HepG2 (cell line): ENCODE results near the gene PCIF1. TPM values are rescaled to one million over a fixed set of nuclear protein-coding genes. Genes with fewer than 3 reads are reported as not detected.
A peak's percentile ranks its signal among the peaks of the same experiment; 100 is the strongest.
"Not testable (repeated sequence)": the region's sequence is repeated elsewhere in the genome, so short reads cannot be mapped to it uniquely, and the experiment has no call there.

ENCODE experiments used
- ATAC-seq: fragments of 200-7000 bp; cut with Tn5 transposase; 3 replicates; pipeline ENCODE4 v1.9.1; 2020; ENCODE audit warnings: mild to moderate bottlenecking, moderate library complexity
- BruUV-seq: library from RNA; stranded (reverse); fragments of 400-500 nt; replicated peaks from 2 replicates; lab custom pipeline; 2021; lab: Mats Ljungman, UMichigan
- CTCF ChIA-PET: fragments of 300-600 bp; formaldehyde crosslinking; extraction: SDS; loops from one replicate; lab custom pipeline; 2021; ENCODE audit warnings: low total read pairs, inconsistent platforms, low intra/inter-chr PET ratio; lab: Yijun Ruan, JAX
- POLR2A ChIA-PET: fragments of 350-600 bp; sonication (Branson Sonifier 250); formaldehyde crosslinking; loops from one replicate; lab custom pipeline; 2020; ENCODE audit warnings: antibody characterized with exemption, inconsistent platforms; lab: Yijun Ruan, JAX
- DNase-seq: peaks from one replicate; pipeline ENCODE4 v3.0.0-alpha.2; 2015; ENCODE audit warnings: low spot score
- FAIRE-seq: peaks from 3 replicates; lab custom pipeline; 2011; peaks lifted over from hg19 to GRCh38; lab: Jason Lieb, UNC
- H2AFZ ChIP-seq: one replicate; pipeline ENCODE4 v1.6.1; 2011; ENCODE audit warnings: low read length, inconsistent platforms
- H3K27ac ChIP-seq: fragments of 300-600 bp; 3 replicates; pipeline ENCODE4 v1.8.0; 2011; ENCODE audit warnings: mixed run types, mild to moderate bottlenecking, mixed read lengths, low read length, inconsistent platforms; ENCODE audit not compliant: insufficient read depth; ENCODE audit errors: extremely low read length
- H3K27me3 ChIP-seq, 2 experiments: fragments of 200-600 bp in 1 of 2; 2 replicates in 1 of 2; 3 replicates in 1 of 2; pipeline versions ENCODE4 v1.6.0 to v1.8.0; 2011; ENCODE audit warnings: low read length in 2 of 2, mild to moderate bottlenecking in 2 of 2, moderate library complexity in 2 of 2, inconsistent platforms in 1 of 2; ENCODE audit not compliant: insufficient read depth in 2 of 2, control insufficient read depth in 1 of 2
- H3K36me3 ChIP-seq, 2 experiments: fragments of 200-600 bp in 1 of 2; replicated peaks in 1 of 2; 2 replicates in 1 of 2; 3 replicates in 1 of 2; pipeline versions ENCODE4 v1.5.1 to v1.8.0; 2011; ENCODE audit warnings: low read length in 2 of 2, inconsistent platforms in 1 of 2; ENCODE audit not compliant: insufficient read depth in 2 of 2, control insufficient read depth in 1 of 2
- H3K4me1 ChIP-seq: 2 replicates; pipeline ENCODE4 v1.5.1; 2012; ENCODE audit warnings: low read length, inconsistent platforms; ENCODE audit not compliant: insufficient read depth
- H3K4me2 ChIP-seq: 2 replicates; pipeline ENCODE4 v1.6.0; 2011; ENCODE audit warnings: low read depth, low read length, inconsistent platforms
- H3K4me3 ChIP-seq, 3 experiments: fragments of 200-600 bp in 1 of 3; sonication (generic), shearing (Covaris generic) in 1 of 3; replicated peaks in 1 of 3; 2 replicates each; pipeline ENCODE4 v1.5.1; 2011 to 2016; ENCODE audit warnings: low read length in 3 of 3, inconsistent platforms in 2 of 3, low read depth in 2 of 3, mild to moderate bottlenecking in 2 of 3, control low read depth in 1 of 3, mixed read lengths in 1 of 3; ENCODE audit not compliant: insufficient read depth in 1 of 3
- H3K79me2 ChIP-seq: one replicate; pipeline ENCODE4 v1.6.1; 2011; ENCODE audit warnings: low read length, inconsistent platforms; ENCODE audit not compliant: insufficient read depth
- H3K9ac ChIP-seq: 2 replicates; pipeline ENCODE4 v1.6.0; 2011; ENCODE audit warnings: mild to moderate bottlenecking, low read depth, low read length, inconsistent platforms; ENCODE audit not compliant: insufficient read depth
- H3K9me3 ChIP-seq: 2 replicates; pipeline ENCODE4 v1.5.1; 2012; ENCODE audit warnings: mild to moderate bottlenecking, low read length
- H4K20me1 ChIP-seq: 2 replicates; pipeline ENCODE4 v1.6.0; 2011; ENCODE audit warnings: inconsistent platforms, mild to moderate bottlenecking, low read length, moderate library complexity; ENCODE audit not compliant: insufficient read depth
- AGO2 ChIP-seq: fragments of 200-400 bp; formaldehyde crosslinking; optimal IDR thresholded peaks from 2 replicates; pipeline ENCODE3; 2017; ENCODE audit warnings: mild to moderate bottlenecking, low read depth, low read length, moderate library complexity
- ATM ChIP-seq: fragments of 450-650 bp; IDR thresholded peaks from 2 replicates; pipeline ENCODE4 v1.7.1; 2017; ENCODE audit warnings: mild to moderate bottlenecking, borderline replicate concordance
- POLR2A ChIP-seq, 2 experiments: IDR thresholded peaks; 2 replicates each; pipeline ENCODE4 v1.6.1; 2011; ENCODE audit warnings: low read depth in 2 of 2, low read length in 2 of 2, mild to moderate bottlenecking in 1 of 2, moderate library complexity in 1 of 2; ENCODE audit not compliant: insufficient read depth in 1 of 2
- PRPF4 ChIP-seq: fragments of 200-400 bp; formaldehyde crosslinking; IDR thresholded peaks from 2 replicates; pipeline ENCODE4 v1.6.1; 2016; ENCODE audit warnings: low read length, low read depth; ENCODE audit not compliant: poor library complexity, severe bottlenecking
- ZNF354B ChIP-seq: sonication (generic); formaldehyde crosslinking; IDR thresholded peaks from 2 replicates; pipeline ENCODE4 v1.8.0; 2022; ENCODE audit warnings: mild to moderate bottlenecking, missing genetic modification reagents
- WGBS: methylation state at CpG from one replicate; pipeline ENCODE4 v1.1.6; 2017; ENCODE audit warnings: low lambda C conversion rate; 5-methylcytosine and 5-hydroxymethylcytosine counted together
- in situ Hi-C: cut with HindIII; loops from 2 replicates; pipeline ENCODE4 v1.10.0; 2017; ENCODE audit warnings: low pct_unique_long_range_greater_than_20kb; ENCODE audit not compliant: extremely low pct_ligation_motif_present
- intact Hi-C: fragments of 100-400 bp; cut with micrococcal nuclease; formaldehyde crosslinking; loops from one replicate; pipeline ENCODE4 v1.10.0; 2022; ENCODE audit not compliant: unreplicated experiment
- polyA plus RNA-seq, 8 experiments: library from polyadenylated mRNA; depleted of rRNA in 3 of 8; stranded (reverse) in 7 of 8; unstranded in 1 of 8; fragments of >200 nt; fragmentation: Illumina TruSeq in 4 of 8; extraction: Trizol in 4 of 8; gene quantifications; 2 replicates each; pipeline versions ENCODE4 v1.2.1 to v1.2.3, GENCODE V29; 2011 to 2016; ENCODE audit warnings: low read depth in 4 of 8, missing spikeins in 1 of 8, mixed read lengths in 1 of 8; ENCODE audit not compliant: insufficient read depth in 1 of 8
- total RNA-seq, 5 experiments: library from RNA; depleted of rRNA; stranded (reverse); fragments of >200 nt; fragmentation: Illumina TruSeq; extraction: Trizol; gene quantifications; 2 replicates each; pipeline ENCODE4 v1.2.3, GENCODE V29; 2016; ENCODE audit warnings: low read depth in 1 of 5
- TF ChIP-seq, protein P1 (sequence below): sonication (generic); formaldehyde crosslinking; IDR thresholded peaks from 2 replicates; pipeline ENCODE4 v1.5.1; 2020; ENCODE audit warnings: mild to moderate bottlenecking, missing genetic modification reagents, moderate library complexity
- TF ChIP-seq, protein P2 (sequence below): fragments of 450-650 bp; IDR thresholded peaks from 2 replicates; pipeline ENCODE4 v1.6.1; 2016

PCIF1 gene
- total and polyA plus RNA-seq, 2 of the 13 experiments (the other 11 are each of a cell fraction or from before 2014, with no cell fraction given): 20.9 to 24.4 TPM

DNA sequence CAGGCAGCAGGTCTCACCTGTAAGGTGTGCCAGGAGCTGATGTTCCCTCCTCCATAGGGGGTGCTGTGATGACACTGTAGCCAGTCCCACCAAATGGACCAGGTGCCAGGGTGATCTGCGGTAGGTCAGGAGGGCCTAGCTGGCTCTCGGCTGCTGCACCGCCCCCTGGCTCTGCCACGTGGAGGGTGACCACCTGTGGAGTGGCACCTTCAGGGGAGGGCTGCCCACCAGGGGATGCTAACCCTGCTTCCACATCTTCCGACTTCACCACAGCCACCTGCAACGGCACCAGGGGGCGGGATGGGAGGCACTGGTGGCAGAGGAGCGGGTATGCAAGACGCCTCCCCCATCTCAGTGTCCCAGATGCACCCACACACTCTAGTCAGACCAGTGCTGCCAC is 19.2 kb downstream of the PCIF1 start (continued):
- TF ChIP-seq, protein P1, sequence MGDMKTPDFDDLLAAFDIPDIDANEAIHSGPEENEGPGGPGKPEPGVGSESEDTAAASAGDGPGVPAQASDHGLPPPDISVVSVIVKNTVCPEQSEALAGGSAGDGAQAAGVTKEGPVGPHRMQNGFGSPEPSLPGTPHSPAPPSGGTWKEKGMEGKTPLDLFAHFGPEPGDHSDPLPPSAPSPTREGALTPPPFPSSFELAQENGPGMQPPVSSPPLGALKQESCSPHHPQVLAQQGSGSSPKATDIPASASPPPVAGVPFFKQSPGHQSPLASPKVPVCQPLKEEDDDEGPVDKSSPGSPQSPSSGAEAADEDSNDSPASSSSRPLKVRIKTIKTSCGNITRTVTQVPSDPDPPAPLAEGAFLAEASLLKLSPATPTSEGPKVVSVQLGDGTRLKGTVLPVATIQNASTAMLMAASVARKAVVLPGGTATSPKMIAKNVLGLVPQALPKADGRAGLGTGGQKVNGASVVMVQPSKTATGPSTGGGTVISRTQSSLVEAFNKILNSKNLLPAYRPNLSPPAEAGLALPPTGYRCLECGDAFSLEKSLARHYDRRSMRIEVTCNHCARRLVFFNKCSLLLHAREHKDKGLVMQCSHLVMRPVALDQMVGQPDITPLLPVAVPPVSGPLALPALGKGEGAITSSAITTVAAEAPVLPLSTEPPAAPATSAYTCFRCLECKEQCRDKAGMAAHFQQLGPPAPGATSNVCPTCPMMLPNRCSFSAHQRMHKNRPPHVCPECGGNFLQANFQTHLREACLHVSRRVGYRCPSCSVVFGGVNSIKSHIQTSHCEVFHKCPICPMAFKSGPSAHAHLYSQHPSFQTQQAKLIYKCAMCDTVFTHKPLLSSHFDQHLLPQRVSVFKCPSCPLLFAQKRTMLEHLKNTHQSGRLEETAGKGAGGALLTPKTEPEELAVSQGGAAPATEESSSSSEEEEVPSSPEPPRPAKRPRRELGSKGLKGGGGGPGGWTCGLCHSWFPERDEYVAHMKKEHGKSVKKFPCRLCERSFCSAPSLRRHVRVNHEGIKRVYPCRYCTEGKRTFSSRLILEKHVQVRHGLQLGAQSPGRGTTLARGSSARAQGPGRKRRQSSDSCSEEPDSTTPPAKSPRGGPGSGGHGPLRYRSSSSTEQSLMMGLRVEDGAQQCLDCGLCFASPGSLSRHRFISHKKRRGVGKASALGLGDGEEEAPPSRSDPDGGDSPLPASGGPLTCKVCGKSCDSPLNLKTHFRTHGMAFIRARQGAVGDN (CRISPR knock-in tag): peak; percentile 10; the same call in 1 of the 2 replicates
- peak in 1 of 2 experiments; percentile 32; a peak in 1 of 4 replicates for TF ChIP-seq POLR2A (IDR thresholded peaks at IDR 0.05; ENCODE audit: insufficient read depth in 1 of 2, low read depth in 2 of 2, low read length in 2 of 2)
- TF ChIP-seq AGO2: peak; percentile 88
- TF ChIP-seq ATM: no peak
- no peak for TF ChIP-seq PRPF4
- TF ChIP-seq ZNF354B: no peak

DNA sequence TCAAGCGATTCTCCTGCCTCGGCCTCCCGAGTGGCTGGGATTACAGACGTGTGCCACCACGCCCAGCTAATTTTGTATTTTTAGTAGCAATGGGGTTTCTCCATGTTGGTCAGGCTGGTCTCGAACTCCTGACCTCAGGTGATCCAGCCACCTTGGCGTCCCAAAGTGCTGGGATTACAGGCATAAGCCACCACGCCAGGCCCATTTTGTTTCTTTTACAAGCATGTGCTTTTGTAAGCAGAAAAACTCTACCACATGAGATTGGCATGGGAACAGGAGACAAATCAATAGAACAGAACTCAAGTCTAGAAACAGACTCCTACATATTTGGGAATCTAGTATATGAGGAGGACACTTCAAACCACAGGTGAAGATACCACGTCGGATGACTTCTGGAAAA is 21.8 kb downstream of the PCIF1 start:
- ATAC-seq, H2AFZ ChIP-seq, in situ Hi-C loops, H3K79me2 ChIP-seq, DNase-seq, H4K20me1 ChIP-seq, FAIRE-seq, CTCF ChIA-PET, H3K4me1 ChIP-seq, intact Hi-C loops, H3K27me3 ChIP-seq, BruUV-seq, H3K27ac ChIP-seq, H3K9me3 ChIP-seq, H3K9ac ChIP-seq, POLR2A ChIA-PET, H3K4me2 ChIP-seq, H3K4me3 ChIP-seq: not testable (repeated sequence)
- H3K36me3 ChIP-seq: peaks cover 52 to 68% of the 10 kb centered on the region in 2 experiments
- WGBS: 98% methylated on average over 10 of the region's 10 CpGs
- TF ChIP-seq, protein P2, sequence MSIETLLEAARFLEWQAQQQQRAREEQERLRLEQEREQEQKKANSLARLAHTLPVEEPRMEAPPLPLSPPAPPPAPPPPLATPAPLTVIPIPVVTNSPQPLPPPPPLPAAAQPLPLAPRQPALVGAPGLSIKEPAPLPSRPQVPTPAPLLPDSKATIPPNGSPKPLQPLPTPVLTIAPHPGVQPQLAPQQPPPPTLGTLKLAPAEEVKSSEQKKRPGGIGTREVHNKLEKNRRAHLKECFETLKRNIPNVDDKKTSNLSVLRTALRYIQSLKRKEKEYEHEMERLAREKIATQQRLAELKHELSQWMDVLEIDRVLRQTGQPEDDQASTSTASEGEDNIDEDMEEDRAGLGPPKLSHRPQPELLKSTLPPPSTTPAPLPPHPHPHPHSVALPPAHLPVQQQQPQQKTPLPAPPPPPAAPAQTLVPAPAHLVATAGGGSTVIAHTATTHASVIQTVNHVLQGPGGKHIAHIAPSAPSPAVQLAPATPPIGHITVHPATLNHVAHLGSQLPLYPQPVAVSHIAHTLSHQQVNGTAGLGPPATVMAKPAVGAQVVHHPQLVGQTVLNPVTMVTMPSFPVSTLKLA: peak; percentile 79
